Loucy (cell line): ENCODE data around the gene PPP2R2B.

Source experiments
- EZH2phosphoT487 ChIP-seq: fragments of 200-600 bp; IDR thresholded peaks from 2 replicates; pipeline ENCODE4 v1.6.1; 2018; ENCODE audit warnings: antibody characterized with exemption, mild to moderate bottlenecking, moderate library complexity, borderline replicate concordance
- TF ChIP-seq, protein P1 (sequence below): fragments of 200-600 bp; sonication (generic); conservative IDR thresholded peaks from 2 replicates; pipeline ENCODE4 v1.5.1; 2014; ENCODE audit warnings: mild to moderate bottlenecking, antibody characterized with exemption, low read length

DNA sequence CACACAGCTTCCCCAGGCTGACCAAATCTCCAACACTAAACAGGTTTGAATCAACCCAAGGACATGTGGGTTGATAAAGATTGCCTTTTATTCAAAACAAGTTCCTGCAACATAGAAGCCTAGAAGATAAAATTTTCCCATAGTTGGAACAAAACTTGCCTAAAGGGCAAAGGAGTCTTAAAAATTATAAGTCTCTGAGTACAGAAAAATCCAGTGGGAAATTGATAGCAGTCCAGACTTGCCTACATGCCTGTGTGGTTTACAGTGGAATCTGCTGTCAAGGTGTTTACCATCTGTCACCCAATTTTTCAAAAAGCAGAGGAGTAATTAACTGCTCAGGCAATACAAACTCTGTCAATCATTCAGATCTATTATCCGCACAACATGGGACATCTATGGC lies 168.2 kb downstream of the PPP2R2B start:
- TF ChIP-seq, protein P1, sequence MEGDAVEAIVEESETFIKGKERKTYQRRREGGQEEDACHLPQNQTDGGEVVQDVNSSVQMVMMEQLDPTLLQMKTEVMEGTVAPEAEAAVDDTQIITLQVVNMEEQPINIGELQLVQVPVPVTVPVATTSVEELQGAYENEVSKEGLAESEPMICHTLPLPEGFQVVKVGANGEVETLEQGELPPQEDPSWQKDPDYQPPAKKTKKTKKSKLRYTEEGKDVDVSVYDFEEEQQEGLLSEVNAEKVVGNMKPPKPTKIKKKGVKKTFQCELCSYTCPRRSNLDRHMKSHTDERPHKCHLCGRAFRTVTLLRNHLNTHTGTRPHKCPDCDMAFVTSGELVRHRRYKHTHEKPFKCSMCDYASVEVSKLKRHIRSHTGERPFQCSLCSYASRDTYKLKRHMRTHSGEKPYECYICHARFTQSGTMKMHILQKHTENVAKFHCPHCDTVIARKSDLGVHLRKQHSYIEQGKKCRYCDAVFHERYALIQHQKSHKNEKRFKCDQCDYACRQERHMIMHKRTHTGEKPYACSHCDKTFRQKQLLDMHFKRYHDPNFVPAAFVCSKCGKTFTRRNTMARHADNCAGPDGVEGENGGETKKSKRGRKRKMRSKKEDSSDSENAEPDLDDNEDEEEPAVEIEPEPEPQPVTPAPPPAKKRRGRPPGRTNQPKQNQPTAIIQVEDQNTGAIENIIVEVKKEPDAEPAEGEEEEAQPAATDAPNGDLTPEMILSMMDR = no peak
- no peak for TF ChIP-seq EZH2phosphoT487
